NT2/D1 (cell line): ENCODE data around the gene BIN1.
"Not testable (repeated sequence)": the region's sequence is repeated elsewhere in the genome, so short reads cannot be mapped to it uniquely, and the experiment has no call there.

Experiments
- DNase-seq: peaks from one replicate; pipeline ENCODE4 v3.0.0-alpha.2; 2011; ENCODE audit warnings: low read depth, low spot score
- H3K27me3 ChIP-seq: 2 replicates; pipeline ENCODE4 v1.6.0; 2011; ENCODE audit warnings: mild to moderate bottlenecking; ENCODE audit not compliant: insufficient read length, insufficient read depth
- H3K36me3 ChIP-seq: 2 replicates; pipeline ENCODE4 v1.6.1; 2011; ENCODE audit warnings: mild to moderate bottlenecking, low read length, mixed read lengths; ENCODE audit not compliant: insufficient read depth, insufficient read length
- H3K4me1 ChIP-seq: 2 replicates; pipeline ENCODE4 v1.5.1; 2011; ENCODE audit not compliant: insufficient read depth, insufficient read length
- H3K4me3 ChIP-seq: 2 replicates; pipeline ENCODE4 v1.5.1; 2011; ENCODE audit warnings: low read depth; ENCODE audit not compliant: insufficient read length
- H3K9ac ChIP-seq: 2 replicates; pipeline ENCODE4 v1.6.0; 2011; ENCODE audit warnings: low read depth; ENCODE audit not compliant: insufficient read length
- H3K9me3 ChIP-seq: 2 replicates; pipeline ENCODE4 v1.5.1; 2011; ENCODE audit warnings: mild to moderate bottlenecking, low read length; ENCODE audit not compliant: insufficient read depth
- SUZ12 ChIP-seq: IDR thresholded peaks from 2 replicates; pipeline ENCODE4 v1.6.1; 2011; ENCODE audit not compliant: insufficient read length, insufficient read depth; ENCODE audit errors: extremely low read depth
- YY1 ChIP-seq: IDR thresholded peaks from 2 replicates; pipeline ENCODE4 v1.6.1; 2011; ENCODE audit not compliant: insufficient read length, insufficient read depth
- ZNF274 ChIP-seq: IDR thresholded peaks from 2 replicates; pipeline ENCODE4 v1.6.1; 2011; ENCODE audit warnings: mild to moderate bottlenecking, low read depth, low read length

The BIN1 gene

GRCh38 chr2:127040169-127040568 lies 66.8 kb downstream of the BIN1 start:
- no peak overlapping the region for H3K9ac ChIP-seq
- TF ChIP-seq ZNF274 (no peak), SUZ12 (no peak), YY1 (no peak)
- no peaks in the 10 kb centered on the region for H3K36me3 ChIP-seq
- peaks cover 2% of the 10 kb centered on the region for H3K4me1 ChIP-seq
- H3K9me3 ChIP-seq = no peaks in the 10 kb centered on the region
- no peak overlapping the region for H3K4me3 ChIP-seq
- no peak for DNase-seq
- H3K27me3 ChIP-seq = no peaks in the 10 kb centered on the region

- Histone ChIP-seq H3K9ac (no peak overlapping the region), H3K36me3 (no peaks in the 10 kb centered on the region), H3K9me3 (no peaks in the 10 kb centered on the region), H3K4me3 (no peak overlapping the region), H3K4me1 (peaks cover 2% of the 10 kb centered on the region), H3K27me3 (no peaks in the 10 kb centered on the region)
- TF ChIP-seq YY1 = no peak
- no peak for TF ChIP-seq ZNF274
- TF ChIP-seq SUZ12 = no peak
- DNase-seq = no peak
Observed at GRCh38 chr2:127039387-127040031, 67.4 kb downstream of the BIN1 start.

- Histone ChIP-seq H3K27me3 (no peaks in the 10 kb centered on the region), H3K4me3 (no peak overlapping the region), H3K4me1 (no peaks in the 10 kb centered on the region), H3K36me3 (no peaks in the 10 kb centered on the region), H3K9ac (no peak overlapping the region), H3K9me3 (no peaks in the 10 kb centered on the region)
- no peak for DNase-seq
- no peak for TF ChIP-seq ZNF274
- no peak for TF ChIP-seq YY1
- TF ChIP-seq SUZ12 = no peak
Observed at GRCh38 chr2:127037476-127037875, 69.5 kb downstream of the BIN1 start.

GRCh38 chr2:127034883-127035611 lies 71.9 kb downstream of the BIN1 start:
- no peak for DNase-seq
- Histone ChIP-seq H3K9me3 (no peaks in the 10 kb centered on the region), H3K36me3 (no peaks in the 10 kb centered on the region), H3K27me3 (no peaks in the 10 kb centered on the region), H3K4me1 (no peaks in the 10 kb centered on the region), H3K9ac (no peak overlapping the region), H3K4me3 (no peak overlapping the region)
- no peak for TF ChIP-seq YY1
- no peak for TF ChIP-seq ZNF274
- TF ChIP-seq SUZ12 = no peak

- Histone ChIP-seq H3K4me3 (no peak overlapping the region), H3K36me3 (no peaks in the 10 kb centered on the region), H3K9ac (no peak overlapping the region), H3K27me3 (no peaks in the 10 kb centered on the region), H3K4me1 (no peaks in the 10 kb centered on the region), H3K9me3 (no peaks in the 10 kb centered on the region)
- DNase-seq = no peak
- TF ChIP-seq ZNF274 (no peak), YY1 (no peak), SUZ12 (no peak)
Observed at GRCh38 chr2:127034051-127034450, 72.9 kb downstream of the BIN1 start.

- Histone ChIP-seq H3K36me3 (no peaks in the 10 kb centered on the region), H3K27me3 (no peaks in the 10 kb centered on the region), H3K9me3 (no peaks in the 10 kb centered on the region), H3K9ac (no peak overlapping the region), H3K4me1 (no peaks in the 10 kb centered on the region), H3K4me3 (no peak overlapping the region)
- TF ChIP-seq SUZ12 (no peak), YY1 (no peak), ZNF274 (no peak)
- DNase-seq = no peak
Observed at GRCh38 chr2:127032621-127033020, 74.3 kb downstream of the BIN1 start.

- Histone ChIP-seq H3K27me3 (no peaks in the 10 kb centered on the region), H3K4me1 (no peaks in the 10 kb centered on the region), H3K36me3 (no peaks in the 10 kb centered on the region), H3K9me3 (no peaks in the 10 kb centered on the region), H3K4me3 (no peak overlapping the region), H3K9ac (no peak overlapping the region)
- no peak for TF ChIP-seq SUZ12
- no peak for TF ChIP-seq ZNF274
- no peak for TF ChIP-seq YY1
- DNase-seq = no peak
Observed at GRCh38 chr2:127029350-127030051, 77.5 kb downstream of the BIN1 start.

- H3K27me3 ChIP-seq, H3K36me3 ChIP-seq, H3K9ac ChIP-seq, H3K4me3 ChIP-seq, DNase-seq, H3K4me1 ChIP-seq, H3K9me3 ChIP-seq: not testable (repeated sequence)
Observed at GRCh38 chr2:127028745-127029144, 78.2 kb downstream of the BIN1 start.
